ENCODE results near the gene RELCH. TPM values are rescaled to one million over a fixed set of nuclear protein-coding genes. Genes with fewer than 3 reads are reported as not detected.

The RELCH gene
- total and polyA plus RNA-seq, 2 of the 13 experiments (the other 11 are each of a cell fraction or from before 2014, with no cell fraction given) = 5.6 to 31.7 TPM

GRCh38 chr18:62248313-62248712 lies 61.3 kb downstream of the RELCH start (continued):
- TF ChIP-seq STAT6 (CRISPR knock-in tag; IDR thresholded peaks at IDR 0.05; ENCODE audit: borderline replicate concordance) = no peak

DNA sequence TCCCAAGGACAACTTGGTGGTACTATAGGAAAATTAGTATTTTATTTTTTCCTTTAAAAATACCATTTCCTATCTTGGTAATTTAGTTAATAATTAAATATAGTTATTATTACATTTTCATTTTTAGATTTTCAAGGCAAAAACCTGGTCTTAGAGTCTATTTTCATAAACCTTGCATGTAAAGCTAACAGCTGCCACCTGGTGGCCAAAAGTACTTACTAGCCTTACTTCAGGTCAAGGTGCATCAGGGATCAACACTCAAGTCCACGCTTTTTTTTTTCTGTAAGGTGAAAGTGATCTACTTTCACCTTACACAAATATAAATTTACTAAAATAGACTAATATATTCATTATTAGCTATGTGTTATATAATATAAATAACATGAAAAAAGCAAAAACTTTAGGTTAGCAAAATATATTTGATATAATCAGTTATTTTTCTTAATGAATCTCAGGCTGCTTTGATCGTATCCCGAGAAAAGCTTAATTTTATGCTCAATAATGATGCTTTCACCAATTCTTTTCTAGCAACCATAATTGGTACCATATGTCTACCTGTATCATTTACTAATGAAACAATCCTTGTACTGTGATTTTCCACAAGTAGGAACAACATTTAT lies 62.5 kb downstream of the RELCH start:
- BruUV-seq (replicated peaks) = no TSS peak
- Histone ChIP-seq H3K4me2 (ENCODE audit: low read depth, low read length) (no peak overlapping the region), H2AFZ (ENCODE audit: low read length) (no peak overlapping the region), H3K27me3 (ENCODE audit: control insufficient read depth in 1 of 2, insufficient read depth in 2 of 2, low read length in 2 of 2) (no peaks in the 10 kb centered on the region), H3K79me2 (ENCODE audit: insufficient read depth, low read length) (no peaks in the 10 kb centered on the region), H3K9ac (ENCODE audit: insufficient read depth, low read depth, low read length) (no peak overlapping the region), H4K20me1 (ENCODE audit: insufficient read depth, low read length) (no peaks in the 10 kb centered on the region), H3K27ac (ENCODE audit: extremely low read length, insufficient read depth, low read length) (no peak overlapping the region), H3K4me1 (ENCODE audit: insufficient read depth, low read length) (peaks cover 7% of the 10 kb centered on the region), H3K9me3 (ENCODE audit: low read length) (no peaks in the 10 kb centered on the region), H3K4me3 (replicated peaks in 1 of 3; ENCODE audit: insufficient read depth in 1 of 3, low read depth in 2 of 3, low read length in 3 of 3) (no peak overlapping the region), H3K36me3 (replicated peaks in 1 of 2; ENCODE audit: control insufficient read depth in 1 of 2, insufficient read depth in 2 of 2, low read length in 2 of 2) (peaks cover 0 to 15% of the 10 kb centered on the region in 2 experiments; a peak in 3 of 5 replicates)
- ChIA-PET CTCF (ENCODE audit: low intra/inter-chr PET ratio, low total read pairs) (interaction anchor here (1.2 to 3.9 kb wide), 2 partner anchors 63 to 65 kb away, joined by 3 to 33 read pairs; partner anchors contain the start of genes PIGN and RELCH), POLR2A (interaction anchor here (2.1 kb wide), 1 partner anchor 62 kb away, joined by 10 read pairs; the partner anchor contains the start of genes PIGN and RELCH)
- TF ChIP-seq HNF4A (CRISPR knock-in tag; IDR thresholded peaks at IDR 0.05) = peak; percentile 35; the same call in 1 of the 2 replicates
- peak; percentile 62 for TF ChIP-seq SMC3 (IDR thresholded peaks at IDR 0.05; ENCODE audit: low read length)
- TF ChIP-seq ATF1 (CRISPR knock-in tag; IDR thresholded peaks at IDR 0.05) = no peak
- TF ChIP-seq STAG1 (CRISPR knock-in tag; IDR thresholded peaks at IDR 0.05) = peak; percentile 62
- TF ChIP-seq, protein P1, sequence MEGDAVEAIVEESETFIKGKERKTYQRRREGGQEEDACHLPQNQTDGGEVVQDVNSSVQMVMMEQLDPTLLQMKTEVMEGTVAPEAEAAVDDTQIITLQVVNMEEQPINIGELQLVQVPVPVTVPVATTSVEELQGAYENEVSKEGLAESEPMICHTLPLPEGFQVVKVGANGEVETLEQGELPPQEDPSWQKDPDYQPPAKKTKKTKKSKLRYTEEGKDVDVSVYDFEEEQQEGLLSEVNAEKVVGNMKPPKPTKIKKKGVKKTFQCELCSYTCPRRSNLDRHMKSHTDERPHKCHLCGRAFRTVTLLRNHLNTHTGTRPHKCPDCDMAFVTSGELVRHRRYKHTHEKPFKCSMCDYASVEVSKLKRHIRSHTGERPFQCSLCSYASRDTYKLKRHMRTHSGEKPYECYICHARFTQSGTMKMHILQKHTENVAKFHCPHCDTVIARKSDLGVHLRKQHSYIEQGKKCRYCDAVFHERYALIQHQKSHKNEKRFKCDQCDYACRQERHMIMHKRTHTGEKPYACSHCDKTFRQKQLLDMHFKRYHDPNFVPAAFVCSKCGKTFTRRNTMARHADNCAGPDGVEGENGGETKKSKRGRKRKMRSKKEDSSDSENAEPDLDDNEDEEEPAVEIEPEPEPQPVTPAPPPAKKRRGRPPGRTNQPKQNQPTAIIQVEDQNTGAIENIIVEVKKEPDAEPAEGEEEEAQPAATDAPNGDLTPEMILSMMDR (CRISPR knock-in tag; IDR thresholded peaks at IDR 0.05) = peak; percentile 72
- no peak for TF ChIP-seq MLLT10 (CRISPR knock-in tag; IDR thresholded peaks at IDR 0.05)
- 0 out of 2 replicates have a peak, but pooled peaks have one; percentile 10 for TF ChIP-seq HNF4G (IDR thresholded peaks at IDR 0.05; ENCODE audit: borderline replicate concordance, low read depth, low read length)
- TF ChIP-seq HNF4G (CRISPR knock-in tag; IDR thresholded peaks at IDR 0.05; ENCODE audit: borderline replicate concordance, low read depth) = no peak
- intact Hi-C loops (cut with micrococcal nuclease; ENCODE audit: unreplicated experiment) = loop anchor here (1.0 kb wide), 1 partner anchor 66 kb away; no protein-coding TSS in a partner anchor
- in situ Hi-C loops (cut with HindIII; ENCODE audit: extremely low pct_ligation_motif_present, low pct_unique_long_range_greater_than_20kb) = no loop called here
- peak; percentile 78 for DNase-seq (ENCODE audit: low spot score)
- WGBS (ENCODE audit: low lambda C conversion rate) = 85% methylated on average over 3 of the region's 3 CpGs
- ATAC-seq = peak; percentile 59; the same call in 1 of the 3 replicates
- peak; percentile 83 for FAIRE-seq
